SK-N-SH (cell line): ENCODE data around the gene PON3.

Source experiments
- CTCF ChIP-seq: fragments of 200-600 bp; sonication (generic); IDR thresholded peaks from 2 replicates; pipeline ENCODE4 v1.6.1; 2017; ENCODE audit warnings: antibody characterized with exemption, mild to moderate bottlenecking, moderate library complexity
- NRF1 ChIP-seq: IDR thresholded peaks from 2 replicates; pipeline ENCODE4 v1.6.1; 2012; ENCODE audit warnings: low read depth, mild to moderate bottlenecking, low read length
- PBX3 ChIP-seq: IDR thresholded peaks from 2 replicates; pipeline ENCODE4; 2012
- USF2 ChIP-seq: fragments of 150-350 bp; IDR thresholded peaks from 2 replicates; pipeline ENCODE4 v1.6.1; 2017; ENCODE audit warnings: antibody characterized with exemption, low read length, low read depth, borderline replicate concordance

- TF ChIP-seq NRF1 = no peak
- TF ChIP-seq CTCF = no peak
- no peak for TF ChIP-seq PBX3
- no peak for TF ChIP-seq USF2
Measured at GRCh38 chr7:95324431-95324830, 71.7 kb downstream of the PON3 start, which contains the start of gene PON1.
